ENCODE data around the gene SPATA46.

- no peak for TF ChIP-seq CTCF (IDR thresholded peaks at IDR 0.05)
- no peak for TF ChIP-seq POLR2A (IDR thresholded peaks at IDR 0.05)
Measured at GRCh38 chr1:162360874-162361260, 15.8 kb downstream of the SPATA46 start.
